Keratinocyte (primary cell): ENCODE results near the gene GBA3. TPM values are rescaled to one million over a fixed set of nuclear protein-coding genes. Genes with fewer than 3 reads are reported as not detected.

Experiments
- DNase-seq: peaks from one replicate; pipeline ENCODE4 v3.0.0-alpha.2; 2011; ENCODE audit warnings: low read depth, missing footprints, low spot score
- FAIRE-seq: peaks from 2 replicates; lab custom pipeline; 2011; peaks lifted over from hg19 to GRCh38; lab: Jason Lieb, UNC
- H2AFZ ChIP-seq: 2 replicates; pipeline ENCODE4 v1.6.0; 2012; ENCODE audit warnings: low read length, control low read depth, inconsistent platforms; ENCODE audit not compliant: control insufficient read depth
- H3K27ac ChIP-seq: 2 replicates; pipeline ENCODE4 v1.5.1; 2011; ENCODE audit warnings: low read length; ENCODE audit not compliant: control insufficient read depth, insufficient read depth
- H3K27me3 ChIP-seq: 3 replicates; pipeline ENCODE4 v1.6.0; 2011; ENCODE audit warnings: low read length; ENCODE audit not compliant: control insufficient read depth, insufficient read depth; ENCODE audit errors: extremely low read depth
- H3K36me3 ChIP-seq, 2 experiments: 2 replicates in 1 of 2; 3 replicates in 1 of 2; pipeline ENCODE4 v1.5.1; 2011; ENCODE audit warnings: low read length in 2 of 2, mild to moderate bottlenecking in 1 of 2; ENCODE audit not compliant: control insufficient read depth in 2 of 2, insufficient read depth in 2 of 2; ENCODE audit errors: extremely low read depth in 1 of 2
- H3K4me1 ChIP-seq: 3 replicates; pipeline ENCODE4 v1.5.1; 2011; ENCODE audit warnings: low read length; ENCODE audit not compliant: control insufficient read depth, insufficient read depth; ENCODE audit errors: extremely low read depth
- H3K4me2 ChIP-seq: 3 replicates; pipeline ENCODE4 v1.6.0; 2011; ENCODE audit warnings: low read depth, low read length; ENCODE audit not compliant: control insufficient read depth, insufficient read depth; ENCODE audit errors: extremely low read depth
- H3K4me3 ChIP-seq, 3 experiments: fragments of 200-600 bp in 1 of 3; sonication (generic) in 1 of 3; 2 replicates in 2 of 3; 3 replicates in 1 of 3; pipeline ENCODE4 v1.5.1; 2011 to 2016; ENCODE audit warnings: low read length in 3 of 3, mild to moderate bottlenecking in 3 of 3, control low read depth in 2 of 3, inconsistent platforms in 1 of 3, low read depth in 1 of 3, mixed read lengths in 1 of 3, mixed run types in 1 of 3, moderate library complexity in 1 of 3; ENCODE audit not compliant: control insufficient read depth in 2 of 3, insufficient read depth in 2 of 3; ENCODE audit errors: extremely low read depth in 1 of 3
- H3K79me2 ChIP-seq: 2 replicates; pipeline ENCODE4 v1.6.0; 2012; ENCODE audit warnings: low read length; ENCODE audit not compliant: control insufficient read depth, insufficient read depth
- H3K9ac ChIP-seq: 3 replicates; pipeline ENCODE4 v1.6.0; 2011; ENCODE audit warnings: low read length; ENCODE audit not compliant: control insufficient read depth, insufficient read depth; ENCODE audit errors: extremely low read depth
- H3K9me1 ChIP-seq: 3 replicates; pipeline ENCODE4 v1.6.0; 2011; ENCODE audit warnings: low read length; ENCODE audit not compliant: control insufficient read depth, insufficient read depth; ENCODE audit errors: extremely low read depth
- H3K9me3 ChIP-seq: 2 replicates; pipeline ENCODE4 v1.5.1; 2012; ENCODE audit warnings: low read depth, low read length; ENCODE audit not compliant: control insufficient read depth
- H4K20me1 ChIP-seq: 3 replicates; pipeline ENCODE4 v1.6.0; 2011; ENCODE audit warnings: low read length; ENCODE audit not compliant: control insufficient read depth, insufficient read depth; ENCODE audit errors: extremely low read depth
- EZH2 ChIP-seq: IDR thresholded peaks from one replicate; pipeline ENCODE4 v1.6.1; 2012; ENCODE audit warnings: inconsistent platforms, mild to moderate bottlenecking, low read length, moderate library complexity
- dilution Hi-C: fragments of 300-500 bp; cut with MboI; formaldehyde crosslinking; loops from one replicate; pipeline ENCODE4 v1.7.0; 2020; ENCODE audit warnings: low sequenced_read_pairs; ENCODE audit not compliant: extremely low pct_ligation_motif_present
- polyA plus RNA-seq, 5 experiments: library from polyadenylated mRNA; depleted of rRNA in 3 of 5; stranded (reverse) in 3 of 5; stranded (forward) in 1 of 5; unstranded in 1 of 5; fragments of >200 nt; gene quantifications; 1 replicate in 1 of 5; 2 replicates in 3 of 5; 3 replicates in 1 of 5; pipeline versions ENCODE4 v1.2.1 to v1.2.3, GENCODE V29; 2011 to 2012; ENCODE audit warnings: missing spikeins in 2 of 5, low read depth in 1 of 5, low replicate concordance in 1 of 5
- TF ChIP-seq, protein P1 (sequence below), 3 experiments: IDR thresholded peaks in 1 of 3; conservative IDR thresholded peaks in 1 of 3; optimal IDR thresholded peaks in 1 of 3; 2 replicates in 2 of 3; 3 replicates in 1 of 3; pipeline versions ENCODE3 to v1.5.1; 2011; ENCODE audit warnings: low read length in 3 of 3, mild to moderate bottlenecking in 3 of 3, moderate library complexity in 2 of 3, control low read depth in 1 of 3, inconsistent platforms in 1 of 3; ENCODE audit not compliant: insufficient read depth in 2 of 3; ENCODE audit errors: extremely low read depth in 1 of 3

GBA3 gene
- polyA plus RNA-seq, 1 donor (not counting 4 experiments of a cell fraction or from before 2014, with no cell fraction given), result not detected

- FAIRE-seq (no peak), DNase-seq (no peak)
- H3K9ac ChIP-seq, result no peak overlapping the region
- no peaks in the 10 kb centered on the region for H3K9me3 ChIP-seq
- no peak for TF ChIP-seq EZH2
- TF ChIP-seq, protein P1, sequence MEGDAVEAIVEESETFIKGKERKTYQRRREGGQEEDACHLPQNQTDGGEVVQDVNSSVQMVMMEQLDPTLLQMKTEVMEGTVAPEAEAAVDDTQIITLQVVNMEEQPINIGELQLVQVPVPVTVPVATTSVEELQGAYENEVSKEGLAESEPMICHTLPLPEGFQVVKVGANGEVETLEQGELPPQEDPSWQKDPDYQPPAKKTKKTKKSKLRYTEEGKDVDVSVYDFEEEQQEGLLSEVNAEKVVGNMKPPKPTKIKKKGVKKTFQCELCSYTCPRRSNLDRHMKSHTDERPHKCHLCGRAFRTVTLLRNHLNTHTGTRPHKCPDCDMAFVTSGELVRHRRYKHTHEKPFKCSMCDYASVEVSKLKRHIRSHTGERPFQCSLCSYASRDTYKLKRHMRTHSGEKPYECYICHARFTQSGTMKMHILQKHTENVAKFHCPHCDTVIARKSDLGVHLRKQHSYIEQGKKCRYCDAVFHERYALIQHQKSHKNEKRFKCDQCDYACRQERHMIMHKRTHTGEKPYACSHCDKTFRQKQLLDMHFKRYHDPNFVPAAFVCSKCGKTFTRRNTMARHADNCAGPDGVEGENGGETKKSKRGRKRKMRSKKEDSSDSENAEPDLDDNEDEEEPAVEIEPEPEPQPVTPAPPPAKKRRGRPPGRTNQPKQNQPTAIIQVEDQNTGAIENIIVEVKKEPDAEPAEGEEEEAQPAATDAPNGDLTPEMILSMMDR (optimal IDR thresholded peaks at IDR 0.05 in 1 of 3, IDR thresholded peaks at IDR 0.05 in 1 of 3, conservative IDR thresholded peaks at IDR 0.05 in 1 of 3; ENCODE audit: extremely low read depth in 1 of 3, insufficient read depth in 2 of 3, low read length in 3 of 3), result no peak
- H3K4me1 ChIP-seq, result no peaks in the 10 kb centered on the region
- no peaks in the 10 kb centered on the region for H3K79me2 ChIP-seq
- no peaks in the 10 kb centered on the region for H3K36me3 ChIP-seq
- H3K9me1 ChIP-seq, result no peaks in the 10 kb centered on the region
- no peak overlapping the region for H3K27ac ChIP-seq
- H3K4me2 ChIP-seq, result no peak overlapping the region
- H4K20me1 ChIP-seq, result no peaks in the 10 kb centered on the region
- no peak overlapping the region for H3K4me3 ChIP-seq
- no peaks in the 10 kb centered on the region for H3K27me3 ChIP-seq
- dilution Hi-C loops, result no loop called here
- no peak overlapping the region for H2AFZ ChIP-seq
These were observed 47.1 kb upstream of the GBA3 start for GRCh38 chr4:22645481-22646182.

DNA sequence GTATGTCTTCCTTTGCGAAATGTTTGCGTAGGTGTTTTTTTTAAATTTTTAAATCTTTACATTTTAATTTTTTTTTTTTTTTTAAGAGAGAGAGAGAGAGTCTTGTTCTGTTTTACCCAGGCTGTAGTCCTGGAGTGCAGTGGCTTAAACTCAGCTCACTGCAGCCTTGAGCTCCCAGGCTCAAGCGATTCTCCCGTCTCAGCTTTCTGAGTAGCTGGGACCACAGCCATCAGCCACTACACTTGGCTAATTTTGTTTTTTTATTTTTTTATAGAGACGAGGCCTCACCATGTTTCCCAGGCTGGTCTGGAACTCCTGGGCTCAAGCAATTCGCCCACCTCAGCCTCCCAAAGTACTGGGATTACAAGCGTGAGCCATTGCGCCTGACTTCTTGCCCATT is 43.7 kb upstream of the GBA3 start:
- no peaks in the 10 kb centered on the region for H3K4me1 ChIP-seq
- H3K79me2 ChIP-seq, result no peaks in the 10 kb centered on the region
- no peak overlapping the region for H3K27ac ChIP-seq
- no peak overlapping the region for H3K4me3 ChIP-seq
- no peak overlapping the region for H3K4me2 ChIP-seq
- no peak overlapping the region for H2AFZ ChIP-seq
- no peak overlapping the region for H3K9ac ChIP-seq
- H3K9me1 ChIP-seq, result no peaks in the 10 kb centered on the region
- FAIRE-seq, result no peak
- TF ChIP-seq EZH2, result no peak
- TF ChIP-seq, protein P1 (optimal IDR thresholded peaks at IDR 0.05 in 1 of 3, IDR thresholded peaks at IDR 0.05 in 1 of 3, conservative IDR thresholded peaks at IDR 0.05 in 1 of 3; ENCODE audit: extremely low read depth in 1 of 3, insufficient read depth in 2 of 3, low read length in 3 of 3), result no peak
- H3K27me3 ChIP-seq, result no peaks in the 10 kb centered on the region
- H3K36me3 ChIP-seq, result no peaks in the 10 kb centered on the region
- dilution Hi-C loops, result no loop called here
- no peaks in the 10 kb centered on the region for H4K20me1 ChIP-seq
- no peaks in the 10 kb centered on the region for H3K9me3 ChIP-seq
- DNase-seq, result no peak
